GM12801 (cell line): ENCODE measurements around the gene TMEM167A.

ENCODE experiments used
- CTCF ChIP-seq: IDR thresholded peaks from one replicate; pipeline ENCODE4 v1.5.1; 2011; ENCODE audit warnings: control low read depth; ENCODE audit not compliant: insufficient read length; ENCODE audit errors: extremely low read depth

Gene TMEM167A

GRCh38 chr5:83109380-83109779 is 32.2 kb upstream of the TMEM167A start:
- TF ChIP-seq CTCF: no peak

- no peak for TF ChIP-seq CTCF
These were observed 30.7 kb upstream of the TMEM167A start for GRCh38 chr5:83107692-83108420.

GRCh38 chr5:83104021-83104420 is 26.8 kb upstream of the TMEM167A start:
- no peak for TF ChIP-seq CTCF

- TF ChIP-seq CTCF: no peak
These were observed 25.3 kb upstream of the TMEM167A start for GRCh38 chr5:83102364-83102980.

GRCh38 chr5:83101514-83101913 is 24.3 kb upstream of the TMEM167A start:
- TF ChIP-seq CTCF: no peak

GRCh38 chr5:83099445-83099844 is 22.3 kb upstream of the TMEM167A start:
- no peak for TF ChIP-seq CTCF

GRCh38 chr5:83099001-83099400 is 21.8 kb upstream of the TMEM167A start:
- TF ChIP-seq CTCF: no peak
